Keratinocyte (primary cell): Measurements from ENCODE around the gene MEX3B. TPM values are rescaled to one million over a fixed set of nuclear protein-coding genes. Genes with fewer than 3 reads are reported as not detected.

ENCODE experiments used
- DNase-seq: peaks from one replicate; pipeline ENCODE4 v3.0.0-alpha.2; 2011; ENCODE audit warnings: low read depth, missing footprints, low spot score
- FAIRE-seq: peaks from 2 replicates; lab custom pipeline; 2011; peaks lifted over from hg19 to GRCh38; lab: Jason Lieb, UNC
- H2AFZ ChIP-seq: 2 replicates; pipeline ENCODE4 v1.6.0; 2012; ENCODE audit warnings: low read length, control low read depth, inconsistent platforms; ENCODE audit not compliant: control insufficient read depth
- H3K27ac ChIP-seq: 2 replicates; pipeline ENCODE4 v1.5.1; 2011; ENCODE audit warnings: low read length; ENCODE audit not compliant: control insufficient read depth, insufficient read depth
- H3K27me3 ChIP-seq: 3 replicates; pipeline ENCODE4 v1.6.0; 2011; ENCODE audit warnings: low read length; ENCODE audit not compliant: control insufficient read depth, insufficient read depth; ENCODE audit errors: extremely low read depth
- H3K36me3 ChIP-seq, 2 experiments: 2 replicates in 1 of 2; 3 replicates in 1 of 2; pipeline ENCODE4 v1.5.1; 2011; ENCODE audit warnings: low read length in 2 of 2, mild to moderate bottlenecking in 1 of 2; ENCODE audit not compliant: control insufficient read depth in 2 of 2, insufficient read depth in 2 of 2; ENCODE audit errors: extremely low read depth in 1 of 2
- H3K4me1 ChIP-seq: 3 replicates; pipeline ENCODE4 v1.5.1; 2011; ENCODE audit warnings: low read length; ENCODE audit not compliant: control insufficient read depth, insufficient read depth; ENCODE audit errors: extremely low read depth
- H3K4me2 ChIP-seq: 3 replicates; pipeline ENCODE4 v1.6.0; 2011; ENCODE audit warnings: low read depth, low read length; ENCODE audit not compliant: control insufficient read depth, insufficient read depth; ENCODE audit errors: extremely low read depth
- H3K4me3 ChIP-seq, 3 experiments: fragments of 200-600 bp in 1 of 3; sonication (generic) in 1 of 3; 2 replicates in 2 of 3; 3 replicates in 1 of 3; pipeline ENCODE4 v1.5.1; 2011 to 2016; ENCODE audit warnings: low read length in 3 of 3, mild to moderate bottlenecking in 3 of 3, control low read depth in 2 of 3, inconsistent platforms in 1 of 3, low read depth in 1 of 3, mixed read lengths in 1 of 3, mixed run types in 1 of 3, moderate library complexity in 1 of 3; ENCODE audit not compliant: control insufficient read depth in 2 of 3, insufficient read depth in 2 of 3; ENCODE audit errors: extremely low read depth in 1 of 3
- H3K79me2 ChIP-seq: 2 replicates; pipeline ENCODE4 v1.6.0; 2012; ENCODE audit warnings: low read length; ENCODE audit not compliant: control insufficient read depth, insufficient read depth
- H3K9ac ChIP-seq: 3 replicates; pipeline ENCODE4 v1.6.0; 2011; ENCODE audit warnings: low read length; ENCODE audit not compliant: control insufficient read depth, insufficient read depth; ENCODE audit errors: extremely low read depth
- H3K9me1 ChIP-seq: 3 replicates; pipeline ENCODE4 v1.6.0; 2011; ENCODE audit warnings: low read length; ENCODE audit not compliant: control insufficient read depth, insufficient read depth; ENCODE audit errors: extremely low read depth
- H3K9me3 ChIP-seq: 2 replicates; pipeline ENCODE4 v1.5.1; 2012; ENCODE audit warnings: low read depth, low read length; ENCODE audit not compliant: control insufficient read depth
- H4K20me1 ChIP-seq: 3 replicates; pipeline ENCODE4 v1.6.0; 2011; ENCODE audit warnings: low read length; ENCODE audit not compliant: control insufficient read depth, insufficient read depth; ENCODE audit errors: extremely low read depth
- EZH2 ChIP-seq: IDR thresholded peaks from one replicate; pipeline ENCODE4 v1.6.1; 2012; ENCODE audit warnings: inconsistent platforms, mild to moderate bottlenecking, low read length, moderate library complexity
- dilution Hi-C: fragments of 300-500 bp; cut with MboI; formaldehyde crosslinking; loops from one replicate; pipeline ENCODE4 v1.7.0; 2020; ENCODE audit warnings: low sequenced_read_pairs; ENCODE audit not compliant: extremely low pct_ligation_motif_present
- polyA plus RNA-seq, 5 experiments: library from polyadenylated mRNA; depleted of rRNA in 3 of 5; stranded (reverse) in 3 of 5; stranded (forward) in 1 of 5; unstranded in 1 of 5; fragments of >200 nt; gene quantifications; 1 replicate in 1 of 5; 2 replicates in 3 of 5; 3 replicates in 1 of 5; pipeline versions ENCODE4 v1.2.1 to v1.2.3, GENCODE V29; 2011 to 2012; ENCODE audit warnings: missing spikeins in 2 of 5, low read depth in 1 of 5, low replicate concordance in 1 of 5
- TF ChIP-seq, protein P1 (sequence below), 3 experiments: IDR thresholded peaks in 1 of 3; conservative IDR thresholded peaks in 1 of 3; optimal IDR thresholded peaks in 1 of 3; 2 replicates in 2 of 3; 3 replicates in 1 of 3; pipeline versions ENCODE3 to v1.5.1; 2011; ENCODE audit warnings: low read length in 3 of 3, mild to moderate bottlenecking in 3 of 3, moderate library complexity in 2 of 3, control low read depth in 1 of 3, inconsistent platforms in 1 of 3; ENCODE audit not compliant: insufficient read depth in 2 of 3; ENCODE audit errors: extremely low read depth in 1 of 3

MEX3B gene
- polyA plus RNA-seq, 1 donor (not counting 4 experiments of a cell fraction or from before 2014, with no cell fraction given) = 0.16 TPM

DNA sequence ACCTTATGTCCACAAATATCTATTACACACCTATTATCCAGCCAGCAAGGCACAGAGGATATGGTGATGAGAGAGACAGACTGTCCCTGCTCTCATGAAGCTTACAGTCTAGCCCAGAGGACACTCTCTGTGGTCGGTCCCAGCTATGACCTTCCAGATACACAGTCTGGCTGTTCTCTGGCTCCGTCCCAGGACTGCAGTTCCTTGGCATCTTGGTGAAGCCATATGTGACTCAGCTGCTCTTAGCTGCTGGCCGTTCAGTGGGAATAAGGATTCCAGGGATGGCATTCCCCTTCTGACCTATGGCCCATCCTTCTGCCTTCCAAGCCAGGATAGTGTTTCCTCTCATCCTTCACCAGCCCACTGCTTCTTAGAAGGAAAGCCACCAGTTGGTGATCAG is 30.8 kb downstream of the MEX3B start:
- H3K4me1 ChIP-seq = no peaks in the 10 kb centered on the region
- H3K4me2 ChIP-seq = no peak overlapping the region
- DNase-seq (no peak), FAIRE-seq (no peak)
- H3K27ac ChIP-seq = no peak overlapping the region
- H3K36me3 ChIP-seq = no peaks in the 10 kb centered on the region
- no peak overlapping the region for H2AFZ ChIP-seq
- no peak for TF ChIP-seq EZH2
- TF ChIP-seq, protein P1, sequence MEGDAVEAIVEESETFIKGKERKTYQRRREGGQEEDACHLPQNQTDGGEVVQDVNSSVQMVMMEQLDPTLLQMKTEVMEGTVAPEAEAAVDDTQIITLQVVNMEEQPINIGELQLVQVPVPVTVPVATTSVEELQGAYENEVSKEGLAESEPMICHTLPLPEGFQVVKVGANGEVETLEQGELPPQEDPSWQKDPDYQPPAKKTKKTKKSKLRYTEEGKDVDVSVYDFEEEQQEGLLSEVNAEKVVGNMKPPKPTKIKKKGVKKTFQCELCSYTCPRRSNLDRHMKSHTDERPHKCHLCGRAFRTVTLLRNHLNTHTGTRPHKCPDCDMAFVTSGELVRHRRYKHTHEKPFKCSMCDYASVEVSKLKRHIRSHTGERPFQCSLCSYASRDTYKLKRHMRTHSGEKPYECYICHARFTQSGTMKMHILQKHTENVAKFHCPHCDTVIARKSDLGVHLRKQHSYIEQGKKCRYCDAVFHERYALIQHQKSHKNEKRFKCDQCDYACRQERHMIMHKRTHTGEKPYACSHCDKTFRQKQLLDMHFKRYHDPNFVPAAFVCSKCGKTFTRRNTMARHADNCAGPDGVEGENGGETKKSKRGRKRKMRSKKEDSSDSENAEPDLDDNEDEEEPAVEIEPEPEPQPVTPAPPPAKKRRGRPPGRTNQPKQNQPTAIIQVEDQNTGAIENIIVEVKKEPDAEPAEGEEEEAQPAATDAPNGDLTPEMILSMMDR (optimal IDR thresholded peaks at IDR 0.05 in 1 of 3, IDR thresholded peaks at IDR 0.05 in 1 of 3, conservative IDR thresholded peaks at IDR 0.05 in 1 of 3; ENCODE audit: extremely low read depth in 1 of 3, insufficient read depth in 2 of 3, low read length in 3 of 3) = no peak
- dilution Hi-C loops = no loop called here
- H3K27me3 ChIP-seq = peaks cover 8% of the 10 kb centered on the region
- no peak overlapping the region for H3K9ac ChIP-seq
- H3K9me3 ChIP-seq = no peaks in the 10 kb centered on the region
- no peaks in the 10 kb centered on the region for H3K9me1 ChIP-seq
- no peaks in the 10 kb centered on the region for H3K79me2 ChIP-seq
- H3K4me3 ChIP-seq = no peak overlapping the region
- H4K20me1 ChIP-seq = no peaks in the 10 kb centered on the region

DNA sequence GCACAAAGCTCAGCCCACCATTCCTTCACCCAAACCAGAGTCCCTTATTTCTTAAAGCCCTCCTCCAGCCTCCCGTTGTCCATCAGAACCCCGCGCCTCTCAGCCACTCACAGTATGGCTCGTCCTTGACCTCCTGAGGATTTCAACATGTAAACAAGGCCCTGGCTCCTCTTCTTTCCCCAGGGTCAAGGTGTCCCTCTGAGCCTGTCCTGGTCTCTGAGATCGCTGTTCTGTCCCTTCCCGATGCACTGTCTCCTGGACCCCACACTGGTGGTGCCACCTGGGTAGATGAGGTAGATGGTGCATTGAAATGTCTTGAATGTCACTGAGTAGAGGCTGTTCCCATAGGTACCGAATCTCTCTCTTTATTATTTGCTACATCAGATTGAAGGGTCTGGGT is 32.9 kb downstream of the MEX3B start:
- Histone ChIP-seq H4K20me1 (no peaks in the 10 kb centered on the region), H3K9ac (no peak overlapping the region), H3K4me2 (no peak overlapping the region), H2AFZ (no peak overlapping the region), H3K9me1 (no peaks in the 10 kb centered on the region), H3K79me2 (no peaks in the 10 kb centered on the region), H3K4me3 (no peak overlapping the region), H3K27me3 (peaks cover under 1% of the 10 kb centered on the region), H3K36me3 (no peaks in the 10 kb centered on the region), H3K9me3 (no peaks in the 10 kb centered on the region), H3K4me1 (no peaks in the 10 kb centered on the region), H3K27ac (no peak overlapping the region)
- no peak for DNase-seq
- dilution Hi-C loops = no loop called here
- no peak for FAIRE-seq
- TF ChIP-seq, protein P1 (optimal IDR thresholded peaks at IDR 0.05 in 1 of 3, IDR thresholded peaks at IDR 0.05 in 1 of 3, conservative IDR thresholded peaks at IDR 0.05 in 1 of 3; ENCODE audit: extremely low read depth in 1 of 3, insufficient read depth in 2 of 3, low read length in 3 of 3) = no peak
- TF ChIP-seq EZH2 = no peak
